Activated naive CD8-positive, alpha-beta T cell treated with anti-CD3 and anti-CD28 coated beads, Interleukin-2, amount 10 ng/mL, durations not matched to agents 7 days and 5 days (primary cell): Measurements from ENCODE around the gene LDLRAP1. TPM values are rescaled to one million over a fixed set of nuclear protein-coding genes. Genes with fewer than 3 reads are reported as not detected.
A peak's percentile ranks its signal among the peaks of the same experiment; 100 is the strongest.

Experiments
- ATAC-seq: fragments of 150-1000 bp; cut with Tn5 transposase; one replicate; pipeline ENCODE4 v1.10.0; 2021; ENCODE audit warnings: low read depth, moderate library complexity
- POLR2A ChIA-PET: fragments of 350-600 bp; sonication (Branson Sonifier 250); formaldehyde crosslinking; loops from one replicate; lab custom pipeline; 2021; ENCODE audit warnings: antibody characterized with exemption; lab: Charles Lee
- DNase-seq: peaks from one replicate; pipeline ENCODE4 v3.0.0; 2021
- H3K27ac Mint-ChIP-seq: one replicate; pipeline ENCODE4 v1.8.0; 2022; ENCODE audit warnings: mild to moderate bottlenecking, mixed read lengths
- H3K27me3 Mint-ChIP-seq: one replicate; pipeline ENCODE4 v1.8.0; 2022; ENCODE audit warnings: mild to moderate bottlenecking, moderate library complexity, mixed read lengths
- H3K36me3 Mint-ChIP-seq: one replicate; pipeline ENCODE4 v1.8.0; 2021; ENCODE audit warnings: mild to moderate bottlenecking, mixed read lengths
- H3K4me1 Mint-ChIP-seq: one replicate; pipeline ENCODE4 v1.8.0; 2021; ENCODE audit warnings: mixed read lengths
- H3K4me3 Mint-ChIP-seq: one replicate; pipeline ENCODE4 v1.8.0; 2022; ENCODE audit warnings: mild to moderate bottlenecking, moderate library complexity, mixed read lengths
- H3K9me3 Mint-ChIP-seq: one replicate; pipeline ENCODE4 v1.8.0; 2021; ENCODE audit warnings: mixed read lengths
- total RNA-seq, 2 experiments: library from RNA; stranded (reverse); gene quantifications; one replicate each; pipeline ENCODE4 v1.2.3, GENCODE V29; 2021

Gene LDLRAP1
- total RNA-seq, 2 experiments from 2014 or later: 77.3 to 79.6 TPM

- POLR2A ChIA-PET: interaction anchor here (0.5 to 2.3 kb wide), 3 partner anchors 10 to 207 kb away, joined by 5 to 9 read pairs (median 7); no protein-coding TSS in a partner anchor
- no peaks in the 10 kb centered on the region for H3K27me3 Mint-ChIP-seq
- H3K27ac Mint-ChIP-seq: no peak overlapping the region
- no peak for DNase-seq
- H3K36me3 Mint-ChIP-seq: peaks cover 21% of the 10 kb centered on the region
- ATAC-seq: no peak
- H3K4me3 Mint-ChIP-seq: no peak overlapping the region
- H3K4me1 Mint-ChIP-seq: peaks cover 65% of the 10 kb centered on the region
- no peaks in the 10 kb centered on the region for H3K9me3 Mint-ChIP-seq
These were observed 11.7 kb downstream of the LDLRAP1 start for GRCh38 chr1:25554886-25555752.

GRCh38 chr1:25555753-25556092, 12.3 kb downstream of the LDLRAP1 start:
- DNase-seq (no peak), ATAC-seq (no peak)
- H3K36me3 Mint-ChIP-seq: peaks cover 21% of the 10 kb centered on the region
- H3K9me3 Mint-ChIP-seq: no peaks in the 10 kb centered on the region
- POLR2A ChIA-PET: no interaction called here
- H3K27ac Mint-ChIP-seq: peak overlapping the region; percentile 63
- no peak overlapping the region for H3K4me3 Mint-ChIP-seq
- peaks cover 64% of the 10 kb centered on the region for H3K4me1 Mint-ChIP-seq
- no peaks in the 10 kb centered on the region for H3K27me3 Mint-ChIP-seq

- no peak overlapping the region for H3K4me3 Mint-ChIP-seq
- DNase-seq (no peak), ATAC-seq (no peak)
- peak overlapping the region; percentile 63 for H3K27ac Mint-ChIP-seq
- H3K9me3 Mint-ChIP-seq: no peaks in the 10 kb centered on the region
- POLR2A ChIA-PET: no interaction called here
- H3K27me3 Mint-ChIP-seq: no peaks in the 10 kb centered on the region
- peaks cover 21% of the 10 kb centered on the region for H3K36me3 Mint-ChIP-seq
- H3K4me1 Mint-ChIP-seq: peaks cover 65% of the 10 kb centered on the region
These were observed 12.8 kb downstream of the LDLRAP1 start for GRCh38 chr1:25556132-25556670.

GRCh38 chr1:25556791-25557476, 13.5 kb downstream of the LDLRAP1 start:
- H3K4me3 Mint-ChIP-seq: no peak overlapping the region
- peaks cover 21% of the 10 kb centered on the region for H3K36me3 Mint-ChIP-seq
- no peak overlapping the region for H3K27ac Mint-ChIP-seq
- ATAC-seq (no peak), DNase-seq (no peak)
- H3K4me1 Mint-ChIP-seq: peaks cover 65% of the 10 kb centered on the region
- no peaks in the 10 kb centered on the region for H3K9me3 Mint-ChIP-seq
- POLR2A ChIA-PET: no interaction called here
- H3K27me3 Mint-ChIP-seq: no peaks in the 10 kb centered on the region

- peaks cover 21% of the 10 kb centered on the region for H3K36me3 Mint-ChIP-seq
- H3K4me3 Mint-ChIP-seq: no peak overlapping the region
- DNase-seq (no peak), ATAC-seq (no peak)
- no peaks in the 10 kb centered on the region for H3K27me3 Mint-ChIP-seq
- no peaks in the 10 kb centered on the region for H3K9me3 Mint-ChIP-seq
- peaks cover 66% of the 10 kb centered on the region for H3K4me1 Mint-ChIP-seq
- POLR2A ChIA-PET: no interaction called here
- H3K27ac Mint-ChIP-seq: no peak overlapping the region
These were observed 14.1 kb downstream of the LDLRAP1 start for GRCh38 chr1:25557543-25557942.

- Mint-ChIP-seq H3K4me1 (peaks cover 66% of the 10 kb centered on the region), H3K27me3 (no peaks in the 10 kb centered on the region), H3K36me3 (peaks cover 22% of the 10 kb centered on the region), H3K27ac (peak overlapping the region; percentile 7), H3K9me3 (no peaks in the 10 kb centered on the region), H3K4me3 (no peak overlapping the region)
- no peak for DNase-seq
- ATAC-seq: no peak
- POLR2A ChIA-PET: interaction anchor here (3.3 kb wide), 1 partner anchor 9 kb away, joined by 20 read pairs; no protein-coding TSS in a partner anchor
These were observed 15.6 kb downstream of the LDLRAP1 start for GRCh38 chr1:25559031-25559430.

- Mint-ChIP-seq H3K27ac (peak overlapping the region; percentile 98), H3K9me3 (no peaks in the 10 kb centered on the region), H3K4me3 (peak overlapping the region; percentile 32), H3K4me1 (peaks cover 73% of the 10 kb centered on the region), H3K36me3 (peaks cover 25% of the 10 kb centered on the region), H3K27me3 (no peaks in the 10 kb centered on the region)
- DNase-seq: no peak
- no peak for ATAC-seq
- POLR2A ChIA-PET: interaction anchor here (3.3 kb wide), 1 partner anchor 10 kb away, joined by 20 read pairs; no protein-coding TSS in a partner anchor
These were observed 16.6 kb downstream of the LDLRAP1 start for GRCh38 chr1:25560001-25560400.

- Mint-ChIP-seq H3K27me3 (no peaks in the 10 kb centered on the region), H3K36me3 (peaks cover 20% of the 10 kb centered on the region), H3K9me3 (no peaks in the 10 kb centered on the region), H3K27ac (peak overlapping the region; percentile 98), H3K4me3 (peak overlapping the region; percentile 85), H3K4me1 (peaks cover 76% of the 10 kb centered on the region)
- ATAC-seq (no peak), DNase-seq (no peak)
- POLR2A ChIA-PET: interaction anchor here (1.3 to 3.3 kb wide), 2 partner anchors 11 to 17 kb away, joined by 7 to 20 read pairs; partner anchors contain the start of gene LDLRAP1
These were observed 17.4 kb downstream of the LDLRAP1 start for GRCh38 chr1:25560788-25561187.

GRCh38 chr1:25561421-25562100, 18.2 kb downstream of the LDLRAP1 start:
- no peak for ATAC-seq
- Mint-ChIP-seq H3K4me3 (peak overlapping the region; percentile 85), H3K27me3 (no peaks in the 10 kb centered on the region), H3K27ac (peak overlapping the region; percentile 98), H3K9me3 (no peaks in the 10 kb centered on the region), H3K4me1 (peaks cover 80% of the 10 kb centered on the region), H3K36me3 (peaks cover 20% of the 10 kb centered on the region)
- POLR2A ChIA-PET: interaction anchor here (1.0 to 3.3 kb wide), 3 partner anchors 12 to 18 kb away, joined by 3 to 20 read pairs (median 7); partner anchors contain the start of gene LDLRAP1
- DNase-seq: no peak

- POLR2A ChIA-PET: interaction anchor here (1.0 to 3.3 kb wide), 2 partner anchors 12 to 15 kb away, joined by 3 to 20 read pairs; no protein-coding TSS in a partner anchor
- Mint-ChIP-seq H3K27ac (peak overlapping the region; percentile 98), H3K4me1 (peaks cover 79% of the 10 kb centered on the region), H3K36me3 (peaks cover 17% of the 10 kb centered on the region), H3K4me3 (peak overlapping the region; percentile 85), H3K27me3 (no peaks in the 10 kb centered on the region), H3K9me3 (no peaks in the 10 kb centered on the region)
- ATAC-seq (peak; percentile 80), DNase-seq (peak; percentile 72)
These were observed 18.9 kb downstream of the LDLRAP1 start for GRCh38 chr1:25562101-25562927.

- Mint-ChIP-seq H3K27me3 (no peaks in the 10 kb centered on the region), H3K9me3 (no peaks in the 10 kb centered on the region), H3K4me3 (peak overlapping the region; percentile 85), H3K27ac (peak overlapping the region; percentile 98), H3K4me1 (peaks cover 82% of the 10 kb centered on the region), H3K36me3 (peaks cover 13% of the 10 kb centered on the region)
- POLR2A ChIA-PET: interaction anchor here (4.7 kb wide), 1 partner anchor 13 kb away, joined by 56 read pairs; no protein-coding TSS in a partner anchor
- DNase-seq (no peak), ATAC-seq (no peak)
These were observed 19.5 kb downstream of the LDLRAP1 start for GRCh38 chr1:25562928-25563283.
